H1 (cell line): ENCODE results near the gene PSMC4. TPM values are rescaled to one million over a fixed set of nuclear protein-coding genes. Genes with fewer than 3 reads are reported as not detected.

ENCODE experiments used
- CTCF ChIA-PET: fragments of 300-600 bp; sonication (Branson Sonifier 250); formaldehyde crosslinking; loops from one replicate; lab custom pipeline; 2021; ENCODE audit not compliant: partially characterized antibody; lab: Charles Lee
- POLR2A ChIA-PET: fragments of 300-600 bp; sonication (Branson Sonifier 250); formaldehyde crosslinking; loops from one replicate; lab custom pipeline; 2021; ENCODE audit warnings: inconsistent platforms; ENCODE audit not compliant: partially characterized antibody; lab: Charles Lee
- DNase-seq, 2 experiments: peaks; one replicate each; pipeline versions ENCODE4 v3.0.0 to v3.0.0-alpha.2; 2010 to 2022; ENCODE audit warnings: low spot score in 2 of 2, low read depth in 1 of 2, mixed read lengths in 1 of 2
- FAIRE-seq: peaks from 2 replicates; lab custom pipeline; 2011; peaks lifted over from hg19 to GRCh38; lab: Jason Lieb, UNC
- H2AFZ ChIP-seq: 2 replicates; pipeline ENCODE4 v1.8.1; 2012; ENCODE audit warnings: low read length, inconsistent platforms
- H2AK5ac ChIP-seq: 2 replicates; pipeline ENCODE4 v1.6.1; 2013; ENCODE audit warnings: low read depth, low read length
- H2BK120ac ChIP-seq: replicated peaks from 2 replicates; pipeline ENCODE3; 2013; ENCODE audit warnings: low read depth, low read length, inconsistent platforms
- H2BK12ac ChIP-seq: 2 replicates; pipeline ENCODE4 v1.6.1; 2013; ENCODE audit warnings: low read depth, low read length
- H2BK15ac ChIP-seq: 2 replicates; pipeline ENCODE4 v1.6.1; 2013; ENCODE audit warnings: low read length
- H2BK20ac ChIP-seq: 2 replicates; pipeline ENCODE4 v1.6.1; 2013; ENCODE audit warnings: low read length
- H2BK5ac ChIP-seq: 2 replicates; pipeline ENCODE4 v1.6.1; 2013; ENCODE audit warnings: low read depth, low read length
- H3K14ac ChIP-seq: 2 replicates; pipeline ENCODE4 v1.6.1; 2013; ENCODE audit warnings: inconsistent platforms; ENCODE audit not compliant: insufficient read length
- H3K18ac ChIP-seq: 2 replicates; pipeline ENCODE4 v1.6.1; 2013; ENCODE audit warnings: low read length; ENCODE audit errors: extremely low read depth
- H3K23ac ChIP-seq: 2 replicates; pipeline ENCODE4 v1.6.1; 2013; ENCODE audit warnings: inconsistent platforms; ENCODE audit not compliant: insufficient read length
- H3K23me2 ChIP-seq: 2 replicates; pipeline ENCODE4 v1.6.1; 2013; ENCODE audit warnings: low read depth, low read length
- H3K27ac ChIP-seq: 2 replicates; pipeline ENCODE4 v1.6.1; 2011; ENCODE audit warnings: low read depth, low read length, inconsistent platforms
- H3K27me3 ChIP-seq, 4 experiments: replicated peaks in 1 of 4; 1 replicate in 1 of 4; 2 replicates in 3 of 4; pipeline versions ENCODE4 v1.6.1 to v1.8.1; 2011 to 2013; ENCODE audit warnings: low read length in 3 of 4, mild to moderate bottlenecking in 3 of 4, inconsistent platforms in 2 of 4, mixed read lengths in 2 of 4, moderate library complexity in 1 of 4; ENCODE audit not compliant: control insufficient read depth in 3 of 4, insufficient read depth in 3 of 4; ENCODE audit errors: extremely low read depth in 1 of 4
- H3K36me3 ChIP-seq, 4 experiments: 2 replicates each; pipeline versions ENCODE4 v1.6.1 to v1.8.1; 2011 to 2013; ENCODE audit warnings: mild to moderate bottlenecking in 4 of 4, low read length in 3 of 4, moderate library complexity in 2 of 4, control low read depth in 1 of 4, inconsistent platforms in 1 of 4; ENCODE audit not compliant: insufficient read depth in 4 of 4, control insufficient read depth in 2 of 4
- H3K4ac ChIP-seq: replicated peaks from 2 replicates; pipeline ENCODE3; 2013; ENCODE audit warnings: low read length, low read depth, mixed read lengths, inconsistent platforms; ENCODE audit not compliant: insufficient read length
- H3K4me1 ChIP-seq, 4 experiments: replicated peaks in 1 of 4; 1 replicate in 1 of 4; 2 replicates in 3 of 4; pipeline versions ENCODE4 v1.6.1 to v1.8.1; 2011 to 2013; ENCODE audit warnings: low read length in 3 of 4, inconsistent platforms in 2 of 4, mixed read lengths in 1 of 4; ENCODE audit not compliant: insufficient read depth in 4 of 4, control insufficient read depth in 3 of 4
- H3K4me2 ChIP-seq, 2 experiments: 2 replicates each; pipeline versions ENCODE4 v1.6.1 to v1.8.1; 2011 to 2013; ENCODE audit warnings: low read depth in 2 of 2, low read length in 2 of 2, control low read depth in 1 of 2, inconsistent platforms in 1 of 2, mild to moderate bottlenecking in 1 of 2; ENCODE audit not compliant: insufficient read depth in 1 of 2
- H3K4me3 ChIP-seq, 4 experiments: fragments of 200-600, 300-600 bp in 1 of 4; sonication (generic), shearing (Covaris generic), sonication (Bioruptor Twin) in 1 of 4; 2 replicates each; pipeline versions ENCODE4 v1.5.1 to v1.8.1; 2011 to 2016; ENCODE audit warnings: low read length in 4 of 4, low read depth in 3 of 4, control low read depth in 2 of 4, inconsistent platforms in 2 of 4, mild to moderate bottlenecking in 2 of 4, mixed read lengths in 1 of 4, moderate library complexity in 1 of 4; ENCODE audit not compliant: insufficient read depth in 2 of 4; ENCODE audit errors: extremely low read depth in 1 of 4
- H3K56ac ChIP-seq: replicated peaks from 2 replicates; pipeline ENCODE3; 2013; ENCODE audit warnings: low read depth, mild to moderate bottlenecking, mixed read lengths, low read length, inconsistent platforms; ENCODE audit not compliant: insufficient read length
- H3K79me1 ChIP-seq: 2 replicates; pipeline ENCODE4 v1.6.1; 2013; ENCODE audit warnings: low read depth, low read length, control low read depth
- H3K79me2 ChIP-seq, 2 experiments: 2 replicates each; pipeline versions ENCODE4 v1.6.1 to v1.8.1; 2012 to 2013; ENCODE audit warnings: low read length in 2 of 2, mild to moderate bottlenecking in 2 of 2, inconsistent platforms in 1 of 2; ENCODE audit not compliant: insufficient read depth in 2 of 2, control insufficient read depth in 1 of 2
- H3K9ac ChIP-seq, 4 experiments: replicated peaks in 1 of 4; 1 replicate in 1 of 4; 2 replicates in 3 of 4; pipeline versions ENCODE4 v1.6.1 to v1.8.1; 2011 to 2013; ENCODE audit warnings: low read depth in 3 of 4, low read length in 3 of 4, control low read depth in 2 of 4, mild to moderate bottlenecking in 2 of 4, moderate library complexity in 2 of 4, inconsistent platforms in 1 of 4; ENCODE audit errors: extremely low read depth in 1 of 4
- H3K9me3 ChIP-seq, 2 experiments: 2 replicates each; pipeline versions ENCODE4 v1.6.1 to v1.8.1; 2012 to 2013; ENCODE audit warnings: mild to moderate bottlenecking in 2 of 2, moderate library complexity in 2 of 2, control low read depth in 1 of 2, inconsistent platforms in 1 of 2, low read depth in 1 of 2, low read length in 1 of 2, mixed read lengths in 1 of 2; ENCODE audit not compliant: insufficient read depth in 2 of 2
- H4K20me1 ChIP-seq, 2 experiments: replicated peaks in 1 of 2; 2 replicates each; pipeline versions ENCODE3 to v1.8.1; 2011 to 2013; ENCODE audit warnings: inconsistent platforms in 2 of 2, low read length in 2 of 2, mild to moderate bottlenecking in 1 of 2; ENCODE audit not compliant: insufficient read depth in 2 of 2, control insufficient read depth in 1 of 2
- H4K5ac ChIP-seq: 2 replicates; pipeline ENCODE4 v1.6.1; 2013; ENCODE audit warnings: low read length, low read depth, mixed read lengths, inconsistent platforms; ENCODE audit not compliant: insufficient read length
- H4K8ac ChIP-seq: 2 replicates; pipeline ENCODE4 v1.8.0; 2013; ENCODE audit warnings: mild to moderate bottlenecking, moderate library complexity, low read length, inconsistent platforms; ENCODE audit not compliant: insufficient read depth; ENCODE audit errors: extremely low read depth
- H4K91ac ChIP-seq: replicated peaks from 2 replicates; pipeline ENCODE3; 2013; ENCODE audit warnings: low read length, mixed read lengths, inconsistent platforms; ENCODE audit not compliant: insufficient read length
- CREB1 ChIP-seq: IDR thresholded peaks from 2 replicates; pipeline ENCODE4 v1.6.1; 2012; ENCODE audit warnings: inconsistent platforms
- KDM1A ChIP-seq: fragments of 200-600, 300-600 bp; sonication (generic); IDR thresholded peaks from 2 replicates; pipeline ENCODE4 v1.7.1; 2016; ENCODE audit warnings: mild to moderate bottlenecking, low read length, borderline replicate concordance
- SIN3A ChIP-seq, 2 experiments: IDR thresholded peaks in 1 of 2; conservative IDR thresholded peaks in 1 of 2; 2 replicates each; pipeline ENCODE4 v1.6.1; 2011 to 2012; ENCODE audit warnings: low read length in 2 of 2, improper control_type of control experiment in 1 of 2, low read depth in 1 of 2, mild to moderate bottlenecking in 1 of 2
- TBP ChIP-seq: IDR thresholded peaks from 2 replicates; pipeline ENCODE4 v1.6.1; 2011; ENCODE audit warnings: low read depth, low read length, improper control_type of control experiment
- WGBS, 2 experiments: shearing (Covaris generic) in 1 of 2; methylation state at CpG; one replicate each; pipeline versions ENCODE4 v1.1.6 to v1.1.7; 2013 to 2015; ENCODE audit warnings: low lambda C conversion rate in 2 of 2, mixed read lengths in 2 of 2, inconsistent platforms in 1 of 2, low coverage in 1 of 2, missing lambda C conversion rate in 1 of 2; ENCODE audit not compliant: insufficient replicate concordance in 2 of 2, insufficient coverage in 1 of 2, insufficient read length in 1 of 2; ENCODE audit errors: extremely low coverage in 1 of 2, missing lambda C conversion rate in 1 of 2; 5-methylcytosine and 5-hydroxymethylcytosine counted together
- polyA plus RNA-seq, 7 experiments: library from polyadenylated mRNA; depleted of rRNA in 3 of 7; stranded (reverse) in 5 of 7; unstranded in 2 of 7; fragments of >200 nt in 5 of 7; fragments of 200-250 nt in 2 of 7; gene quantifications; 1 replicate in 5 of 7; 2 replicates in 1 of 7; 4 replicates in 1 of 7; pipeline versions ENCODE4 v1.2.1 to v1.2.3, GENCODE V29; 2011 to 2013; ENCODE audit warnings: missing spikeins in 2 of 7, mixed read lengths in 2 of 7
- total RNA-seq: library from RNA; stranded (reverse); fragmentation: NEBNext Ultra II Directional; extraction: Animal tissue kit (Norgen Biotek cat#: 25700); gene quantifications from 2 replicates; pipeline ENCODE4 v1.2.1, GENCODE V29; 2021

The PSMC4 gene
- total and polyA plus RNA-seq, 2 of the 8 experiments (the other 6 are each of a cell fraction or from before 2014, with no cell fraction given) = 116 to 126 TPM

- H2AK5ac ChIP-seq = no peak overlapping the region
- H2BK5ac ChIP-seq = peak overlapping the region; percentile 78; the same call in 1 of the 2 replicates
- H3K4ac ChIP-seq = peak overlapping the region; percentile 60
- peak overlapping the region; percentile 68; the same call in 1 of the 2 replicates for H2BK12ac ChIP-seq
- no peak overlapping the region for H3K56ac ChIP-seq
- WGBS, 2 experiments = 14% methylated on average over 19 of the region's 19 CpGs; no CpG with 5 or more reads in 1 of the 2 experiments
- CTCF ChIA-PET = no interaction called here
- H3K36me3 ChIP-seq = no peaks in the 10 kb centered on the region
- peak overlapping the region; percentile 76 for H4K91ac ChIP-seq
- peaks cover 5 to 15% of the 10 kb centered on the region in 2 experiments; a peak in 3 of 4 replicates for H3K79me2 ChIP-seq
- H3K23ac ChIP-seq = no peak overlapping the region
- peak overlapping the region; percentile 97 for H2AFZ ChIP-seq
- H3K4me3 ChIP-seq = peak overlapping the region; percentile 78 to 97 (median 96)
- DNase-seq = no peak
- H2BK15ac ChIP-seq = no peak overlapping the region
- peak overlapping the region in 3 of 4 experiments; percentile 56 to 81 (median 61); a peak in 5 of 7 replicates for H3K9ac ChIP-seq
- H3K23me2 ChIP-seq = peaks cover 9% of the 10 kb centered on the region
- no peak for TF ChIP-seq SIN3A (conservative IDR thresholded peaks at IDR 0.05 in 1 of 2, IDR thresholded peaks at IDR 0.05 in 1 of 2; ENCODE audit: low read depth in 1 of 2, low read length in 2 of 2)
- peak; percentile 62 for TF ChIP-seq CREB1
- no peak for TF ChIP-seq KDM1A
- TF ChIP-seq TBP = no peak
- H4K5ac ChIP-seq = peak overlapping the region; percentile 77
- no peak overlapping the region for H3K14ac ChIP-seq
- H3K4me1 ChIP-seq = peaks cover 0 to 3% (median 1%) of the 10 kb centered on the region in 4 experiments; a peak in 3 of 7 replicates
- H3K27ac ChIP-seq = no peak overlapping the region
- H3K18ac ChIP-seq = peak overlapping the region; percentile 71
- H3K27me3 ChIP-seq = no peaks in the 10 kb centered on the region
- peak overlapping the region; percentile 84 to 97 for H3K4me2 ChIP-seq
- H2BK120ac ChIP-seq = no peak overlapping the region
- no peaks in the 10 kb centered on the region for H4K20me1 ChIP-seq
- no peak for FAIRE-seq
- H4K8ac ChIP-seq = peak overlapping the region; percentile 92; the same call in 1 of the 2 replicates
- H2BK20ac ChIP-seq = no peak overlapping the region
- H3K79me1 ChIP-seq = peaks cover 3% of the 10 kb centered on the region; the same call in 1 of the 2 replicates
- peaks cover 9 to 15% of the 10 kb centered on the region in 2 experiments; a peak in 2 of 4 replicates for H3K9me3 ChIP-seq
- POLR2A ChIA-PET = interaction anchor here (0.9 to 1.6 kb wide), 4 partner anchors 10 to 26 kb away, joined by 3 to 4 read pairs (median 3); partner anchors contain the start of gene PSMC4
These were observed 25.3 kb downstream of the PSMC4 start for GRCh38 chr19:39996218-39996810.
